HepG2 (cell line): ENCODE data around the gene COASY. TPM values are rescaled to one million over a fixed set of nuclear protein-coding genes. Genes with fewer than 3 reads are reported as not detected.

ENCODE experiments used
- DNMT3B ChIP-seq: conservative IDR thresholded peaks from 2 replicates; pipeline ENCODE4 v1.6.1; 2016; ENCODE audit warnings: missing biosample characterization, control low read depth
- FOXO1 ChIP-seq: sonication (generic); formaldehyde crosslinking; IDR thresholded peaks from 2 replicates; pipeline ENCODE4 v1.4.0; 2020; ENCODE audit warnings: missing genetic modification reagents
- GPN1 ChIP-seq: sonication (generic); formaldehyde crosslinking; IDR thresholded peaks from 2 replicates; pipeline ENCODE4 v1.5.1; 2020; ENCODE audit warnings: missing genetic modification reagents, borderline replicate concordance
- GZF1 ChIP-seq: sonication (generic); formaldehyde crosslinking; IDR thresholded peaks from 2 replicates; pipeline ENCODE4 v1.5.1; 2020; ENCODE audit warnings: mild to moderate bottlenecking, missing genetic modification reagents
- HMGXB4 ChIP-seq, 2 experiments: sonication (generic) in 1 of 2; formaldehyde crosslinking in 1 of 2; IDR thresholded peaks; 2 replicates each; pipeline versions ENCODE4 v1.4.0 to v1.6.1; 2018 to 2020; ENCODE audit warnings: missing genetic modification reagents in 2 of 2, borderline replicate concordance in 1 of 2, low read depth in 1 of 2, mild to moderate bottlenecking in 1 of 2, missing biosample characterization in 1 of 2
- HNF1A ChIP-seq, 2 experiments: sonication (generic) in 1 of 2; formaldehyde crosslinking in 1 of 2; IDR thresholded peaks; 2 replicates each; pipeline versions ENCODE4 v1.4.0 to v1.6.1; 2016 to 2020; ENCODE audit warnings: borderline replicate concordance in 1 of 2, low read depth in 1 of 2, mild to moderate bottlenecking in 1 of 2, missing genetic modification reagents in 1 of 2
- MLLT10 ChIP-seq: sonication (generic); formaldehyde crosslinking; IDR thresholded peaks from 2 replicates; pipeline ENCODE4 v1.4.0; 2020; ENCODE audit warnings: missing genetic modification reagents
- NCOA5 ChIP-seq: sonication (generic); formaldehyde crosslinking; IDR thresholded peaks from 2 replicates; pipeline ENCODE4 v1.4.0; 2020; ENCODE audit warnings: missing genetic modification reagents
- SRY ChIP-seq: sonication (generic); formaldehyde crosslinking; IDR thresholded peaks from 2 replicates; pipeline ENCODE4 v1.8.0; 2022; ENCODE audit warnings: mild to moderate bottlenecking, missing genetic modification reagents
- TRAFD1 ChIP-seq: sonication (generic); formaldehyde crosslinking; IDR thresholded peaks from 2 replicates; pipeline ENCODE4 v1.5.1; 2020; ENCODE audit warnings: missing genetic modification reagents, mild to moderate bottlenecking, borderline replicate concordance
- ZFAT ChIP-seq: sonication (generic); formaldehyde crosslinking; conservative IDR thresholded peaks from 2 replicates; pipeline ENCODE4 v1.8.1; 2023; ENCODE audit warnings: missing genetic modification reagents, inconsistent platforms
- ZNF10 ChIP-seq: sonication (generic); formaldehyde crosslinking; IDR thresholded peaks from 2 replicates; pipeline ENCODE4 v1.4.0; 2020; ENCODE audit warnings: mild to moderate bottlenecking, low read depth, missing genetic modification reagents, borderline replicate concordance
- ZNF260 ChIP-seq: sonication (generic); formaldehyde crosslinking; IDR thresholded peaks from 2 replicates; pipeline ENCODE4 v1.4.0; 2020; ENCODE audit warnings: missing genetic modification reagents, low read depth, mild to moderate bottlenecking, borderline replicate concordance
- ZNF382 ChIP-seq: sonication (generic); formaldehyde crosslinking; IDR thresholded peaks from 2 replicates; pipeline ENCODE4 v1.5.0; 2020; ENCODE audit warnings: missing genetic modification reagents, mild to moderate bottlenecking, borderline replicate concordance
- ZNF468 ChIP-seq: sonication (generic); formaldehyde crosslinking; IDR thresholded peaks from 2 replicates; pipeline ENCODE4 v1.8.0; 2022; ENCODE audit warnings: mild to moderate bottlenecking, moderate library complexity, missing genetic modification reagents
- ZNF772 ChIP-seq: sonication (generic); formaldehyde crosslinking; IDR thresholded peaks from 2 replicates; pipeline ENCODE4 v1.5.0; 2020; ENCODE audit warnings: mild to moderate bottlenecking, missing genetic modification reagents
- ZNF891 ChIP-seq: sonication (generic); formaldehyde crosslinking; IDR thresholded peaks from 2 replicates; pipeline ENCODE4 v1.5.0; 2020; ENCODE audit warnings: mild to moderate bottlenecking, missing genetic modification reagents
- polyA plus RNA-seq, 8 experiments: library from polyadenylated mRNA; depleted of rRNA in 3 of 8; stranded (reverse) in 7 of 8; unstranded in 1 of 8; fragments of >200 nt; fragmentation: Illumina TruSeq in 4 of 8; extraction: Trizol in 4 of 8; gene quantifications; 2 replicates each; pipeline versions ENCODE4 v1.2.1 to v1.2.3, GENCODE V29; 2011 to 2016; ENCODE audit warnings: low read depth in 4 of 8, missing spikeins in 1 of 8, mixed read lengths in 1 of 8; ENCODE audit not compliant: insufficient read depth in 1 of 8
- total RNA-seq, 5 experiments: library from RNA; depleted of rRNA; stranded (reverse); fragments of >200 nt; fragmentation: Illumina TruSeq; extraction: Trizol; gene quantifications; 2 replicates each; pipeline ENCODE4 v1.2.3, GENCODE V29; 2016; ENCODE audit warnings: low read depth in 1 of 5
- TF ChIP-seq, protein P1 (sequence below): sonication (generic); formaldehyde crosslinking; IDR thresholded peaks from 2 replicates; pipeline ENCODE4 v1.5.0; 2020; ENCODE audit warnings: missing genetic modification reagents

Gene COASY
- total and polyA plus RNA-seq, 2 of the 13 experiments (the other 11 are each of a cell fraction or from before 2014, with no cell fraction given), result 90.7 to 125 TPM

DNA sequence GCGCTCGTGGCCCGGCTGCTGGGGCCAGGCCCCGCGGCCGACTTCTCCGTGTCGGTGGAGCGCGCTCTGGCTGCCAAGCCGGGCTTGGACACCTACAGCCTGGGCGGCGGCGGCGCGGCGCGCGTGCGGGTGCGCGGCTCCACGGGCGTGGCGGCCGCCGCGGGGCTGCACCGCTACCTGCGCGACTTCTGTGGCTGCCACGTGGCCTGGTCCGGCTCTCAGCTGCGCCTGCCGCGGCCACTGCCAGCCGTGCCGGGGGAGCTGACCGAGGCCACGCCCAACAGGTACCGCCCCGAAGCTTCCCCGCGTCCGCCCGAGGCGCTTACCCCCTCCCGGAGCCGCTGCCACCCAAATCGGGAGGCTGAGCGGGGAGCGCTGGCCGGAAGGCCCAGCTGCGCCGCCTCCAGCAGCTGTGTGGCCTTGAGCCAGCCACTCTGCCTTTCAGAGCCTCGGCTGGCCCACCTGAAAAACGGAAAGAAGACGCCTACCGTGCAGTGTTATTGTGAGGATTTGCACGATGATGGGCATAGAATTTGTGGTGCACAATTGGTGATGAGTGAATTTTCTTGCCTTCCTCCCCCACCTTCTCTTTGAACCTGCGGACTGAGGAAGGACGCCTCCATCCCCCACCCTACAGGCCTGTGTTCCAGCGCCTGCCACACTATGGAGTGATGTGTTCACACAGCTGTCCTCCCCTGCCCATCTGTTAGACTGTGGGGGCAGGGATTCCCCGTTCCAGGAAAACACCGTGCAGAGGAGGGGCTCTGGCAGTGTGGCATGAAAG lies 25.4 kb upstream of the COASY start (continued):
- TF ChIP-seq HNF1A (IDR thresholded peaks at IDR 0.05; ENCODE audit: low read depth) (no peak), HNF1A (CRISPR knock-in tag; IDR thresholded peaks at IDR 0.05; ENCODE audit: borderline replicate concordance) (peak; percentile 64), HMGXB4 (CRISPR knock-in tag; IDR thresholded peaks at IDR 0.05; ENCODE audit: borderline replicate concordance in 1 of 2, low read depth in 1 of 2) (peak; percentile 75 to 76; a peak in 2 of 4 replicates), NCOA5 (CRISPR knock-in tag) (no peak), TRAFD1 (CRISPR knock-in tag) (0 out of 2 replicates have a peak, but pooled peaks have one; percentile 35), ZNF260 (no peak), DNMT3B (CRISPR knock-in tag) (no peak), ZNF468 (CRISPR knock-in tag) (no peak), ZFAT (no peak), ZNF772 (peak; percentile 89), GZF1 (CRISPR knock-in tag) (0 out of 2 replicates have a peak, but pooled peaks have one; percentile 7), SRY (peak; percentile 75; the same call in 1 of the 2 replicates), MLLT10 (no peak), GPN1 (CRISPR knock-in tag) (peak; percentile 31; the same call in 1 of the 2 replicates), ZNF891 (no peak; the same call in 1 of the 2 replicates), FOXO1 (CRISPR knock-in tag) (peak; percentile 32; the same call in 1 of the 2 replicates), ZNF10 (CRISPR knock-in tag) (peak; percentile 88; the same call in 1 of the 2 replicates), ZNF382 (CRISPR knock-in tag) (no peak)
- TF ChIP-seq, protein P1, sequence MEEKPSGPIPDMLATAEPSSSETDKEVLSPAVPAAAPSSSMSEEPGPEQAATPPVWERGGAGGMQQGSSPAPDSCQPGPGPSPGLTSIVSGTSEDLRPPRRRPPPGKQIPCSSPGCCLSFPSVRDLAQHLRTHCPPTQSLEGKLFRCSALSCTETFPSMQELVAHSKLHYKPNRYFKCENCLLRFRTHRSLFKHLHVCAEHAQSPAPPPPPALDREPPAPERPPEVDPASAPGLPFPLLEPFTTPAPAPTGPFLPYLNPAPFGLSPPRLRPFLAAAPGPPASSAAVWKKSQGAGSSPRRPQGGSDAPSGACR, result peak; percentile 86; the same call in 1 of the 2 replicates
